Peyer's patch (tissue), 4 donors: ENCODE measurements around the gene CYP1B1.

Experiments
- POLR2A ChIP-seq, 2 donors: fragments of 450-650 bp; IDR thresholded peaks; one replicate each; pipeline ENCODE4 v1.5.1; 2017; ENCODE audit warnings: antibody characterized with exemption in 2 of 2, mild to moderate bottlenecking in 2 of 2, moderate library complexity in 2 of 2
- TF ChIP-seq, protein P1 (sequence below), 6 experiments: fragments of 450-650 bp in 4 of 6; fragments of 200-600 bp in 2 of 6; sonication (generic) in 1 of 6; IDR thresholded peaks; one replicate each; pipeline ENCODE4 v1.5.1; 2017 to 2019; ENCODE audit warnings: antibody characterized with exemption in 6 of 6, mild to moderate bottlenecking in 3 of 6, moderate library complexity in 1 of 6

- TF ChIP-seq, protein P1, sequence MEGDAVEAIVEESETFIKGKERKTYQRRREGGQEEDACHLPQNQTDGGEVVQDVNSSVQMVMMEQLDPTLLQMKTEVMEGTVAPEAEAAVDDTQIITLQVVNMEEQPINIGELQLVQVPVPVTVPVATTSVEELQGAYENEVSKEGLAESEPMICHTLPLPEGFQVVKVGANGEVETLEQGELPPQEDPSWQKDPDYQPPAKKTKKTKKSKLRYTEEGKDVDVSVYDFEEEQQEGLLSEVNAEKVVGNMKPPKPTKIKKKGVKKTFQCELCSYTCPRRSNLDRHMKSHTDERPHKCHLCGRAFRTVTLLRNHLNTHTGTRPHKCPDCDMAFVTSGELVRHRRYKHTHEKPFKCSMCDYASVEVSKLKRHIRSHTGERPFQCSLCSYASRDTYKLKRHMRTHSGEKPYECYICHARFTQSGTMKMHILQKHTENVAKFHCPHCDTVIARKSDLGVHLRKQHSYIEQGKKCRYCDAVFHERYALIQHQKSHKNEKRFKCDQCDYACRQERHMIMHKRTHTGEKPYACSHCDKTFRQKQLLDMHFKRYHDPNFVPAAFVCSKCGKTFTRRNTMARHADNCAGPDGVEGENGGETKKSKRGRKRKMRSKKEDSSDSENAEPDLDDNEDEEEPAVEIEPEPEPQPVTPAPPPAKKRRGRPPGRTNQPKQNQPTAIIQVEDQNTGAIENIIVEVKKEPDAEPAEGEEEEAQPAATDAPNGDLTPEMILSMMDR (IDR thresholded peaks at IDR 0.05) = no peak
- TF ChIP-seq POLR2A (IDR thresholded peaks at IDR 0.05) = no peak
Observed at GRCh38 chr2:38122344-38122743, 46.4 kb upstream of the CYP1B1 start.
